NCI-H1694 treated with DMSO at 0.1 percent for 48 hours (cell line): ENCODE data around the gene PXDC1.
"Not testable (repeated sequence)": the region's sequence is repeated elsewhere in the genome, so short reads cannot be mapped to it uniquely, and the experiment has no call there.

Experiments used
- DNase-seq: peaks from one replicate; lab custom pipeline; 2025; lab: John Stamatoyannopoulos, UW

PXDC1 gene

DNA sequence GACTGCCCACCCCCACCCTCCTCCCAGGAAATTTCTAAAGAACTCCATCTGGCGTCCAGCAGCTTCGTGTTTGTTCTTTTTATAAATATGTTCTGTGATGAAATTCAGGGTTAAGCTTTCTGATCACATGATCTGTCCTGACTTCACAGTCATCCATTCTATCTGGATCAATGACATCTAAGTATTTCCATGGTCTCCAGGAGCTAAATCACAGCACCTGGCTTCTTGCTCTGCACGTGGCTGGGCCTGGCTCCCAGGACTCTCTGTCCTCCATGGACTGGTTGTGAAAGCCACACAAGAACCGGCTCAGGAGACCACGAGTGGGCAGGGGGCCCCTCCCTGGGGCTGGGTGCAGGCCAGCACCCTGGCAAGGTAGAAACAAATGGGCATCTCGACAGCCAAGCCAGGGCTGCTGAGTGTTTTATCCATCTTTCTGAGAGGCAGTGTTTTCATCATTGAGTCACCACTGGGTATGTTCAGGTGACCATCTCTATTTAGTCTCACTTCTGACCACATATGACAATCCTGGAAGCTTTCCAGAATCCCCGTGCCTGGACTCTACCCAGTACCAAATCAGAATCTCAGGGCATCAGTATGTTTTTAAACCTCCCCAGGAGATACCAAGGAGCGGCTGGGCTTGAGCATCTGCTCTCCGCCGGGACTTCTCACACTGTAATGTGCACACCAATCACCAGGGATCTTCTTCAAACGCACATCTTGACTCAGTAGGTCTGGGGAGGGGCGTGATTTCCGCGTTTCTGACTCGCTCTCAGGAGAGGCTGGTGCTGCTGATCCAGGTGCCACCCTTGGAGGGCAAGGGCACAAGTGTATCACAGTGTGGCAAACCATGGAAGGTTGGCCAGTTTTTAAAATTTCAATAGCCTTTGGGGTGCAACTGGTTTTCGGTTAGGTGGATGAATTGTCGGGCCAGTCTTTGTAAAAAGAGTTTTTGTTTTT, 31.6 kb upstream of the PXDC1 start:
- DNase-seq: no peak

DNA sequence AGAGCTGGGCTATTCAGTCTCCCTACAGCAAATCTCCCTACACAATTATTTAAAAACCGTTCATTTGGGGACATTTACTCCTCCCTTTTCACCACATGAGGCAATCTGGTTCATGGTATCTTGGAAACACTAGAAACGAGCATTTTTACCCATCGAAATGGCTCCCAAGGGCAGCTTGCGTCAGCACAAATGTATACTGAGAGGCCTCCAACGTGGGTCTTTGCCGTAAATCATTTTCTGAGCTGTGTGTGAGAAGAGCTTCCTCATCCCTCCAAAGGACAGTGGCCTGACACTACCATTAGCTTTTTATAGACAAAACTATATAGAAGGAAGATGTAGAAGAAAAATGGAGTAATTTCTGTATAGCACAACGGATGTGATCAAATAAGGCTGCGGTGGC, 30.0 kb upstream of the PXDC1 start:
- DNase-seq: no peak

GRCh38 chr6:3779574-3779849, 28.0 kb upstream of the PXDC1 start:
- no peak for DNase-seq

DNA sequence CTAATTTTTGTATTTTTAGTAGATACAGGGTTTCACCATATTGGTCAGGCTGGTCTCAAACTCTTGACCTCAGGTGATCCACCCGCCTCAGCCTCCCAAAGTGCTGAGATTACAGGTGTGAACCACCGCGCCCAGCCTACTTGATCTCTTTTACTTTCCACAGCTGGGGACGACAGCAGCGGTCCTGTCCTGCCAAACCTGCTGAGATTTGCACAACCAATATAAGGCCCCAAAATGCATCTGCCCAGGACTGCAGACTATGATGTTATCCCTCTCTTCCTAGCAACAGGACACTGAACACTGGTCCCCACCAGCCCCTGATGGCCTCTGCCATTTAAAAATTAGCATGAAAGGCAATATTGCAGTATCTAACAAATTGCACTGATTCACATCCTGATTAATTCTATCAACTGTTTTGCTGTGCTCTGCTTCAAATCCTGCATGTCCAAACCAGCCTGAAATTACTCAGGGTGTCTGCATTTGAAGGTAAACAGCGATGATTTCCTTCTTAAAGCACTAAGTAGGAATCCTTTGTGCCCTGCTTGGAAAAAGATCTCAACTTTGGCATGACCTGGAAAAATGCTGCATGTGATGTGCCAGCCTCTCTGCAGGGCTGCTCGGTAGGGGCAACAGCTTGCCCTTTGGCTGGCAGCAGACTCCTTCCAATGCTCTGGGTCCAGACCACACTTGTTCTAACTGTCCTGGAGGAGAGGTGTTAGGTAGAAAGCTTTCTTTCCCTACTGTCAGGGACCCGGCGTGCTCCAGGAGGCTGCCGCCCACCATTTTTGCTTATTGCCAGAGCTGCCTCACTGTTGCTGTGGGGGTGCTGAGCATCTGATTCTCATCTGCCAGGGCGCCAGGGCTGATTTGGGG, 27.4 kb upstream of the PXDC1 start:
- DNase-seq: no peak

DNA sequence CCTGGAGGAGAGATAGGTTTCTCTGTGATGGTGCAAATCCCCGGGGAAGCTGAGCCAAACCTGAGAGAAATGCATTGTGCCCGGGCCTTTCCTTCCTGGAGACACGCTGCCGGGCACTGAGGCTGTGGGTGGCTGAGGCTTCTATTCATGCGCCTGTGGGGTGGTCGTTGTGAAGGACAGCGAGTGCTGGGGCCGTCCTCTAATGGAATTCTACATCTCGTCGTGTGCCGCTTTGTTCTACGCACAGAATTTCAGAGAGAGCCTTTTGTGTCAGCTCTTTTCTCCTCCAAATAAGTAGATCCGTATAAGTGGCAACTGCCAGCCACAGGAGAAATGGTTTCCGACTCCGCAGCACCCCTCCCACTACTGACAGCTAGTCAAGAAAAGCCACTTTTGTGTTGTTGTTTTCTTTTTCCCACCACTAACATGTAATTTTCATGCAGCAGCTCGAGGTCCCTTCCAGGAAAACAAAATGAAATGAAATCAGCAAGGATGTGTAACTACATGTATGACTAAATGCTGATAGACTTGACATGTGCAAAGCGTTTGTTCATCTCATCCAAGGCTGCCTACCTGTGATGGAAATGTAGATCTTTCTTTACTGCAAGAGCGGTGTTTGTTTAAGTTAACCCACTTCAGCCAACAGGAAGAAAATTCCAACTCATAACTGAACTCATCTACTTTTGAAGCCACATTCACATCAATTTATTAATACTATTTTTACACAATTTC, 26.4 kb upstream of the PXDC1 start:
- DNase-seq: no peak

DNA sequence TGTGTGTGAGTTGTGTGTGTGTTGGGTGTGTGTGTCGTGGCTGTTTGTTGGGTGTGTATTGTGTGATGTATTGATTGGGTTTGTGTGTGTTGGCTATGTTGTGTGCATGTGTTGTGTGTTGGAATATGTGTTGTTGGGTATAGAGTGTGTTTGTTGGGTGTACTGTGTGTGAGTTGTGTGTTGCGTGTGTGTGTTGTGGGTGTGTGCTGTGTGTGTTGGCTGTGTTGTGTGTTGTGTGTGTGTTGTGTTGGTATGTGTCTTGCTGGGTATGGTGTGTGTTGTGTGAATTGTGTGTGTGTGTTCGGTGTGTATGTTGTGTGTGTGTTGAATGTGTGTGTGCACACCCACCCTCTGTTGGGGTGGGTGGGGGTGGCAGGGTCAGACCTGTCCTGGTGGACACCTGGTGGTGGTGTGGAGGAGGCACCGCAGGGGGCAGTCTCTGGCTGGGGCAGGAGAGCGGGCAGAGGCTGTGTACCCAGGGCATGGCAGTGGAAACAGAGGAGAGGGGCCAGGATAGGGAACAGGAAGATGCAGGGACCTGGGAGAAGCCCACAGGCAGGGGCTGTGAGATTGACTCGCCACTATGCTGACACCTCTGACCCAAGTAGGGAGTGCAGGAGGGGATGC, 25.5 kb upstream of the PXDC1 start:
- no peak for DNase-seq

- no peak for DNase-seq
Measured at GRCh38 chr6:3775847-3776246, 24.3 kb upstream of the PXDC1 start.

DNA sequence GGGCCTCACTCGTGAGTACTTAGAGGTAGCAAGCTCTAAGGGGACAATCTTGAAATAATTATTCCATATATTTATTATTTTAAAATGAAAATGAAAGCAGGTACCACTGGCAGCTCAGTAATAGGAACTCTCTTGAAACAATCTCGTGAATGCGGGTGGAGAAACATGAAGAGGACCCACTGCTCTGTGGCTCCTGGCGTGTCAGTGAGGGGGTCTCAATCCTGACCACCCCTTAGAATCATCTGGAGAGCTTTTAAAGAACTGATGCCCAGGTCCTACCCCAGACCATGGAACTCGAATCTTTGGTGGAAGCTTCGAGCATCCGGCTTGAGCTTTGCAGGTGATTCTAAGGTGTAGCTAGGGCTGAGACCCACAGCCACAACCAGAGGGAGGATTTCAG, 23.9 kb upstream of the PXDC1 start:
- DNase-seq: no peak

GRCh38 chr6:3773678-3774298, 22.3 kb upstream of the PXDC1 start:
- peak; percentile 49 for DNase-seq

DNA sequence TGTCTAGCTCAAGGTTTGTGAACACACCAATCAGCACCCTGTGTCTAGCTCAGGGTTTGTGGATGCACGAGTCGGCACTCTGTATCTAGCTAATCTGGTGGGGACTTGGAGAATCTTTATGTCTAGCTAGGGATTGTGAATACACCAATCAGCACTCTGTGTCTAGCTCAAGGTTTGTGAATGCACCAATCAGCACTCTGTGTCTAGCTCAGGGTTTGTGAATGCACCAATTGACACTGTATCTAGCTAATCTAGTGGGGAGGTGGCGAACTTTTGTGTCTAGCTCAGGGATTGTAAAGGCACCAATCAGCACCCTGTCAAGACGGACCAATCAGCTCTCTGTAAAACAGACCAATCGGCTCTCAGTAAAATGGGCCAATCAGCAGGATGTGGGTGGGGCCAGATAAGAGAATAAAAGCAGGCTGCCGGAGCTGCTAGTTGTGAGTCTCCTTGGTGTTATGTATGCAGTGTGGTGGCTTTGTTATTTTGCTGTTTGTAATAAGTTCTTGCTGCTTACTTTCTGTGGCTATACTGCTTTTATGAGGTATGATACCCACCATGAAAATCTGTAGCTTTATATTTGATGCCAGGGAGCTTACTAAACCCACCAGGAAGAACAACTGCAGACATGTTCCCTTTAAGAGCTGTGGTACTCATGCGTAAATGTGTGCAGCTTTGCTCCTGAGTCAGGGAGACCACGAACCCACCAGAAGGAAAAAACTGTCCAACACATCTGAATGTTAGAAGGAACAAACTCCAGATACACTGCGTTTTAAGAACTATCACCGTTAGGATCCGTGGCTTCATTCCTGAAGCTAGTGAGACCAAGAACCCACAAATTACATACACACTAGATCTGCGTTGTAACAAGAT, 20.9 kb upstream of the PXDC1 start:
- DNase-seq: not testable (repeated sequence)

GRCh38 chr6:3771407-3772011, 20.0 kb upstream of the PXDC1 start:
- DNase-seq: no peak

DNA sequence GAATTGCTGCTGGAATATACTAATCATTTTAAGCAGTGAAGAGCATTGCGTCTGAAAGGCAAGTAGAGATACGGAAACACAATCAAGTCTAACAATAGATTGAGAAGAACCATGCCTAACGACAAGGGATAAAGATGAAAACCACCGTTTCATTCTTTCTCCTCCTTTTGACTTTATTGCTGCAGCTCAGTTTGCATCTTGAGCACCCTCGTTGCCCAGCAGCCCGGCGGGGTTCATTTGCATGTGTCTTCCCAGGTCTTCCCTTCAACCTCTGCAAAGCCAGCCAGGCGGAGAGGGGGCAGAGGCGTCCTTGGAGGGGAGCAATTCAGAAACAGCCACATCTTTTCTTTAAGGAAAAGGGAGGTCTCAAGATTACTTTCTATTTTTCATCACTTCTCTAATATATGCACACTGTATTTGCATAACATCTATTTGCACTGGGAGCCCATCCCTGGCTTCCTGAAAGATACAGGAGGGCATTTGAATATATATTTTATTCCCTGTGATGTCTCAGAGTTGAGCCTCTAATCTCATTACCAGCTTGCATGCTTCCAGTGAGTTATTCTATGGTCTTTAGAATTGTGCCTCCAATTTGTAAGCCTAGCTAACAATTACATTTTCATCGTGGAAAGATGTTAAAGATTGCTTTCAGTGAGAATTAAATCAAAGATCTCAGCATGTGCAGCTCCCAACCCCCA, 18.7 kb upstream of the PXDC1 start:
- DNase-seq: no peak

- DNase-seq: no peak
Measured at GRCh38 chr6:3769610-3770009, 18.1 kb upstream of the PXDC1 start.

GRCh38 chr6:3768502-3768901, 17.0 kb upstream of the PXDC1 start:
- DNase-seq: no peak

DNA sequence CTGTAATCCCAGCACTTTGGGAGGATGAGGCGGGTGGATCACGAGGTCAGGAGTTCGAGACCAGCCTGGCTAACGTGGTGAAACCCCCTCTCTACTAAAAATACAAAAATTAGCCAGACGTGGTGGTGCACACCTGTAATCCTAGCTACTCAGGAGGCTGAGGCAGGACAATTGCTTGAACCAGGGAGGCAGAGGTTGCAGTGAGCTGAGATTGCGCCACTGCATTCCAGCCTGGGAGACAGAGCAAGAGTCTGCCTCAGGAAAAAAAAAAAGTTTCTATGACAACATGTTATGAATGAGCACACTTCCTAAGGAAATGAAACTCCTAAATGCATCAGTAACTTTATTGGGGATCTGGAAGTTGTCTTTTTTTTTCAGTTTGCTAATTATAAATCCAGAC, 16.0 kb upstream of the PXDC1 start:
- not testable (repeated sequence) for DNase-seq

DNA sequence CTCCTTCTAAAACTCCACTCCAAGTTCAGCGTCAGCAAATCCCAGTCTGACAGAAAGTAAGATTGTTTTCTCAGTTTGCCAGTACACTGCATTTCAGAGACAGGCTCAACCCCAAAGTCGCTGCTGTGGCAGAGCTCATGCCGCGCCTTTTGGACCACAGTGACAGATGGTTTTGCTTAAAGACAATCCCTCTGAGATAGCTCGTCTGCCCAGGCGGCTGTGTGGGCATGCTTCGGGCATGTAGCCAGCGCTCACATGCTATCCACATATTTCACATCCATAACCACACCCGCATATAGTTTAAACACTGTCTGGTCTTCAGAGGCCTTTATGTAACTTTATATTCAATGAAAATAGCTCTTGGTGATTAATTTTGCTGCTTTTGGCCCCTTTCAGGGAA, 14.7 kb upstream of the PXDC1 start:
- DNase-seq: peak; percentile 91

DNA sequence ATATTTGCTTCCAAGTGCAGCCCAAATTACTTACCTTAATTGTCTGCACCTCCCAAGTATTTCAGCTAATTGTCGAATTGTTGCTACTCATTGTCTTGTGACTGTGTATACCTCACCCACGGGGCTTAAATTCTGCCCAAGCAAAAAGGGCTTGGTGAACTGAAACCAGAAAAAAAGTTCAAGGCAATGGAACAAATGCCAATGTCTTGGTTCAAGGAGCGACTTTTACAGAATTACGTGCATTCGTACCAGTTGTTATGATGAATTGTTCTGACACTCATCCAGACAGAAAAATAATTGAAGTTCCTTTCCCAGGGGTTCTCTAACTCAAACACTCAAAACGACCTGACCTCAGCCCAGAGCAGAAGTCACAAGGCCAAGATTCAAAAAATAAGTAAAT, 13.9 kb upstream of the PXDC1 start:
- DNase-seq: no peak

DNA sequence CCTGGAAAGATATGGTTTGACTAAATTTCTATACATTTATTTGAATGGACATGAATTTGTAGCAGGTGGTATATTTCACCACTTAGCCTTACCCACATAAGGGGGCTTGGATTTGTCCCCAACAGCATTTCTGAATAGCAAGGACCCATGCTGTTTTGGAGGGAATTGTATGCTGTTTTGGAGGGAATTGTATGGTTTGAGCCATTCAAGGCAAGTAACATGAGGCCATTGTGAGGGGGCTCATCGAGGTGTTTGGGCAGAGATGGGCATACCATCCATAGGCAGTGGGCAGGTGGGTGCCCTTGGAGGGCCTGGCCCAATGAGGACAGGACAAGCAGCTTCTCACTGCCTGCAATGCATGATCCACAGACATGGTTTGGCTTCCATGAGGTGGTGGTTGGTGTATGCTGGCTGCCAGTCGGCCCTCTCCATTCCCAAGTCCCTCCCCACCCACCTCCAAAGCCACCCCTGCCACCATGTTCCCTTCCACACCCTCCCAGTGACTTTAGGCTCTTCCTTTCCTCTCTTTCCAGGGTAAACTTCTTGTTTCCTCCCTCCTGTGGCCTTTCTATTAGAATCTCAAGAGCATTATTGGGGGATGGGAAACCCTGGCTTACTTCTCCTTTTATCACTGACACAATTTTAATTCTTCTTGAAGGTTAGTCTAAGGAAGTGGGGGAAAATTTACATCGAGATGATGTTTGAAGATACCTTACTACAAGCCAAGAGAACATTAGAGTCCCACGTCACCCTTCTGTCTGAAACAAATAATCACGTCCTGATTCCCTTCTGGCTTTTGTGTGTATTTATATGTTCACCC, 13.2 kb upstream of the PXDC1 start:
- no peak for DNase-seq

DNA sequence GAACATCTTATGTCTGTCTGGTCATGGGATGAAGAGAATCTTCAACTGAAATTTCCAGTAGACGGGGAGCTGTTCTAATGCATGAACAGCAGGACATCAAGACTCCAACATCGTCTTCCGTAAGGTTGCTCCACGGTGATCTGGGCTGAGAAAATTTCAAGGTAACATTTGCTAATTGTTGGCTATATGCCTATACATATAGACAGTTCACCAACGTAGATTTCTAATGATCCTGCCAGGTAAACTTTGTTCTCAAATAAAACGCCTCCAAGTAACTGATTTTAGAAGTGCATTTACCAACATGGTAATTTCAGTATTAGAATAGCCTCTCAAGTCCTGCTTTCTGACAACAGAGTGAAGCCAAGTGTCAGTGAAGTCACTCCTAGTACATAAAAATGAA, 11.3 kb upstream of the PXDC1 start:
- DNase-seq: no peak
